ENCODE results near the gene SRGAP2B. TPM values are rescaled to one million over a fixed set of nuclear protein-coding genes. Genes with fewer than 3 reads are reported as not detected.
A peak's percentile ranks its signal among the peaks of the same experiment; 100 is the strongest.
"Not testable (repeated sequence)": the region's sequence is repeated elsewhere in the genome, so short reads cannot be mapped to it uniquely, and the experiment has no call there.

Gene SRGAP2B
- total RNA-seq, 1 experiment from 2014 or later = 23.5 TPM

GRCh38 chr1:145128697-145129469 is 33.8 kb upstream of the SRGAP2B start:
- H3K27me3 ChIP-seq (ENCODE audit: insufficient read depth, low read length); H3K4me1 ChIP-seq (ENCODE audit: insufficient read depth, low read length); H2BK120ac ChIP-seq (ENCODE audit: low read depth, low read length, poor library complexity, severe bottlenecking); H3K27ac Mint-ChIP-seq; H2AFZ ChIP-seq (ENCODE audit: low read length); H3K14ac ChIP-seq (ENCODE audit: insufficient read depth, low read length); H2AK5ac ChIP-seq (ENCODE audit: insufficient read length, low read length); H3K9ac ChIP-seq (ENCODE audit: extremely low read depth, insufficient read length, low read length); H4K20me1 ChIP-seq (ENCODE audit: control insufficient read depth, insufficient read depth, insufficient read length); H3K56ac ChIP-seq (ENCODE audit: insufficient read length, low read depth, low read length); H2BK15ac ChIP-seq (ENCODE audit: low read depth, low read length); H3K4ac ChIP-seq (ENCODE audit: low read depth, low read length); H3K79me2 ChIP-seq (ENCODE audit: insufficient read depth, low read length); H3K4me3 Mint-ChIP-seq; H3K9me3 Mint-ChIP-seq; H3T11ph ChIP-seq (ENCODE audit: low read length); H3K9me3 ChIP-seq (ENCODE audit: control insufficient read depth, low read depth, low read length); H3K79me1 ChIP-seq (ENCODE audit: insufficient read depth, low read depth, low read length, poor library complexity, severe bottlenecking); H3K23me2 ChIP-seq (ENCODE audit: insufficient read length, low read depth, low read length, poor library complexity, severe bottlenecking); H3K27ac ChIP-seq (ENCODE audit: insufficient read length, low read depth, low read length); H2BK12ac ChIP-seq (ENCODE audit: insufficient read length, low read depth, low read length); H3K18ac ChIP-seq (ENCODE audit: insufficient read length, low read depth, low read length); H3K36me3 Mint-ChIP-seq (ENCODE audit: insufficient read depth in 1 of 3, low read depth in 3 of 3); H3K4me2 ChIP-seq (ENCODE audit: insufficient read depth, insufficient read length, low read length); H2BK20ac ChIP-seq (ENCODE audit: low read depth, low read length, poor library complexity, severe bottlenecking); H4K91ac ChIP-seq (ENCODE audit: insufficient read length, low read depth, low read length); H2BK5ac ChIP-seq (ENCODE audit: insufficient read length, low read length); H4K5ac ChIP-seq (ENCODE audit: insufficient read length, low read depth, low read length); H3K23ac ChIP-seq (ENCODE audit: insufficient read length, low read depth, low read length); H4K8ac ChIP-seq (replicated peaks; ENCODE audit: insufficient read length, low read depth, low read length); H3K27me3 Mint-ChIP-seq (ENCODE audit: low read depth); H3K4me1 Mint-ChIP-seq: not testable (repeated sequence)
- no CpG with 5 or more reads among the region's 14 CpGs for WGBS (ENCODE audit: extremely low coverage, insufficient read length, low lambda C conversion rate)
- DNase-seq = peak; percentile 59

DNA sequence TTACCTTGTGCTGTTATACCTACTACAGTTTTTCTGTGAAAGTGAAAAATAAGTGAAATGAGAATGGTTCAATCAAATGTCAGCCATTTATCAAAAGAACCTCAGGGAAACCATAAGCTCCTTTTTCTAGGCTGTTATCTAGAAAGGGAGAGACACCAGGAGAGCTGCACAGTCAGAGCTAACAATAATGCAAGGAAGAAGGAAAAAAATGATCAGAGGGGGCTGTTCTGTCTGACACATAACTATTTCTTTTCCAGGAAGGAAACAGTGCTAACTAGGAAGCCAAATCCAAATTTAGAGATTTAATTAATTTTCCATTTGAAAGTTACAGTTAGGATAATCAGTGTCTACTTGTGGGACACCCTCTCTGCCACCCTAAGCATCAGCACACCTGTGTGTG is 32.0 kb upstream of the SRGAP2B start:
- H3K4me3 Mint-ChIP-seq; H3K23ac ChIP-seq (ENCODE audit: insufficient read length, low read depth, low read length); H3K27me3 Mint-ChIP-seq (ENCODE audit: low read depth); H4K5ac ChIP-seq (ENCODE audit: insufficient read length, low read depth, low read length); H3K14ac ChIP-seq (ENCODE audit: insufficient read depth, low read length); H3K4ac ChIP-seq (ENCODE audit: low read depth, low read length); H4K8ac ChIP-seq (replicated peaks; ENCODE audit: insufficient read length, low read depth, low read length); H3K18ac ChIP-seq (ENCODE audit: insufficient read length, low read depth, low read length); H2BK12ac ChIP-seq (ENCODE audit: insufficient read length, low read depth, low read length); H2AFZ ChIP-seq (ENCODE audit: low read length); H3K79me1 ChIP-seq (ENCODE audit: insufficient read depth, low read depth, low read length, poor library complexity, severe bottlenecking); H2BK20ac ChIP-seq (ENCODE audit: low read depth, low read length, poor library complexity, severe bottlenecking); H3K9me3 Mint-ChIP-seq; H3K23me2 ChIP-seq (ENCODE audit: insufficient read length, low read depth, low read length, poor library complexity, severe bottlenecking); H2BK120ac ChIP-seq (ENCODE audit: low read depth, low read length, poor library complexity, severe bottlenecking); H3K9me3 ChIP-seq (ENCODE audit: control insufficient read depth, low read depth, low read length); H4K20me1 ChIP-seq (ENCODE audit: control insufficient read depth, insufficient read depth, insufficient read length); H2BK15ac ChIP-seq (ENCODE audit: low read depth, low read length); DNase-seq; H3K27me3 ChIP-seq (ENCODE audit: insufficient read depth, low read length); H3K36me3 Mint-ChIP-seq (ENCODE audit: insufficient read depth in 1 of 3, low read depth in 3 of 3); H2AK5ac ChIP-seq (ENCODE audit: insufficient read length, low read length); H3K79me2 ChIP-seq (ENCODE audit: insufficient read depth, low read length); H3K9ac ChIP-seq (ENCODE audit: extremely low read depth, insufficient read length, low read length); H3K56ac ChIP-seq (ENCODE audit: insufficient read length, low read depth, low read length); H3K27ac Mint-ChIP-seq; H2BK5ac ChIP-seq (ENCODE audit: insufficient read length, low read length); H3K4me1 Mint-ChIP-seq; H3K4me1 ChIP-seq (ENCODE audit: insufficient read depth, low read length); H4K91ac ChIP-seq (ENCODE audit: insufficient read length, low read depth, low read length); H3K4me2 ChIP-seq (ENCODE audit: insufficient read depth, insufficient read length, low read length); H3T11ph ChIP-seq (ENCODE audit: low read length); H3K27ac ChIP-seq (ENCODE audit: insufficient read length, low read depth, low read length): not testable (repeated sequence)

Data from H9 (cell line).